KMS-11 (cell line): ENCODE results near the gene PRKCE.

Experiments used
- H2AFZ ChIP-seq: fragments of 200-600 bp; sonication (generic); 2 replicates; pipeline ENCODE4 v1.6.1; 2016; ENCODE audit warnings: antibody characterized with exemption, mixed run types, low read depth
- H3K27ac ChIP-seq: fragments of 200-600 bp; sonication (generic); 2 replicates; pipeline ENCODE4 v1.6.1; 2016; ENCODE audit warnings: mild to moderate bottlenecking, mixed run types
- H3K27me3 ChIP-seq: fragments of 200-600 bp; sonication (generic); 2 replicates; pipeline ENCODE4 v1.6.1; 2017; ENCODE audit warnings: mild to moderate bottlenecking, low read depth, mixed run types, moderate library complexity; ENCODE audit not compliant: insufficient read depth
- H3K36me3 ChIP-seq: fragments of 200-600 bp; sonication (generic); 2 replicates; pipeline ENCODE4 v1.6.1; 2017; ENCODE audit warnings: mild to moderate bottlenecking, mixed run types; ENCODE audit not compliant: insufficient read depth
- H3K4me1 ChIP-seq: fragments of 200-600 bp; sonication (generic); 2 replicates; pipeline ENCODE4 v1.6.1; 2016; ENCODE audit warnings: mild to moderate bottlenecking, low read depth, mixed run types; ENCODE audit not compliant: poor library complexity, severe bottlenecking
- H3K4me2 ChIP-seq: fragments of 200-600 bp; sonication (generic); 2 replicates; pipeline ENCODE4 v1.7.0; 2016; ENCODE audit warnings: mild to moderate bottlenecking, mixed run types
- H3K4me3 ChIP-seq: fragments of 200-600 bp; sonication (generic); IDR thresholded peaks from 2 replicates; pipeline ENCODE4 v1.6.1; 2017; ENCODE audit warnings: low read depth, low read length, mixed read lengths; ENCODE audit not compliant: insufficient read depth
- H3K79me2 ChIP-seq: fragments of 200-600 bp; sonication (generic); 2 replicates; pipeline ENCODE4 v1.6.1; 2016; ENCODE audit warnings: low read depth, mixed run types; ENCODE audit not compliant: insufficient read depth
- H3K9ac ChIP-seq: fragments of 200-600 bp; sonication (generic); 2 replicates; pipeline ENCODE4 v1.6.1; 2016; ENCODE audit warnings: mild to moderate bottlenecking, mixed run types
- H4K20me1 ChIP-seq: fragments of 200-600 bp; sonication (generic); 2 replicates; pipeline ENCODE4 v1.6.1; 2016; ENCODE audit warnings: mild to moderate bottlenecking, mixed run types; ENCODE audit not compliant: insufficient read depth
- TF ChIP-seq, protein P1 (sequence below): fragments of 200-600 bp; sonication (generic); conservative IDR thresholded peaks from 2 replicates; pipeline ENCODE4 v1.6.1; 2017; ENCODE audit warnings: low read depth, mild to moderate bottlenecking, antibody characterized with exemption, low read length, moderate library complexity, mixed read lengths

Gene PRKCE

DNA sequence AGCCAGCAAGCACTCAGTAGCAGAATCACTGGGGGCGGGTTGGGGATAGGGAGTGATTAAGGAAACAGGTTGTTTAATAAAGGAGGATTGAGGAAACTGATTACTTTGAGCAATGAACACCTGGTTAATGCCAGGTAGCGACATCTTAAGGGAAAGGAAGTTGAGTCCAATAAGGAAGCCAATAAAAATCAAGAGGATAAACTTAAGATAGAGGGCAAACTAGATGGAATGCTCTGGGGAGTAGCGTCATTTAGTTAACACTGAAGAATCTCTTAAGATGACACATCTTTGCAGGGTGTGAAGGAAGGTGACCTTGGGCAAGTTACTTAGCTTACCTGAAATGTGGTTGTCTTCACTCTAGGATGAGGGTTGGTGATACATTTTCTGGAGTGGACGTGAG, 242.7 kb downstream of the PRKCE start:
- Histone ChIP-seq H4K20me1 (no peaks in the 10 kb centered on the region), H3K4me2 (no peak overlapping the region), H3K27ac (no peak overlapping the region), H3K36me3 (no peaks in the 10 kb centered on the region), H2AFZ (no peak overlapping the region), H3K79me2 (no peaks in the 10 kb centered on the region), H3K4me3 (no peak overlapping the region), H3K9ac (no peak overlapping the region), H3K4me1 (no peaks in the 10 kb centered on the region), H3K27me3 (no peaks in the 10 kb centered on the region)
- TF ChIP-seq, protein P1, sequence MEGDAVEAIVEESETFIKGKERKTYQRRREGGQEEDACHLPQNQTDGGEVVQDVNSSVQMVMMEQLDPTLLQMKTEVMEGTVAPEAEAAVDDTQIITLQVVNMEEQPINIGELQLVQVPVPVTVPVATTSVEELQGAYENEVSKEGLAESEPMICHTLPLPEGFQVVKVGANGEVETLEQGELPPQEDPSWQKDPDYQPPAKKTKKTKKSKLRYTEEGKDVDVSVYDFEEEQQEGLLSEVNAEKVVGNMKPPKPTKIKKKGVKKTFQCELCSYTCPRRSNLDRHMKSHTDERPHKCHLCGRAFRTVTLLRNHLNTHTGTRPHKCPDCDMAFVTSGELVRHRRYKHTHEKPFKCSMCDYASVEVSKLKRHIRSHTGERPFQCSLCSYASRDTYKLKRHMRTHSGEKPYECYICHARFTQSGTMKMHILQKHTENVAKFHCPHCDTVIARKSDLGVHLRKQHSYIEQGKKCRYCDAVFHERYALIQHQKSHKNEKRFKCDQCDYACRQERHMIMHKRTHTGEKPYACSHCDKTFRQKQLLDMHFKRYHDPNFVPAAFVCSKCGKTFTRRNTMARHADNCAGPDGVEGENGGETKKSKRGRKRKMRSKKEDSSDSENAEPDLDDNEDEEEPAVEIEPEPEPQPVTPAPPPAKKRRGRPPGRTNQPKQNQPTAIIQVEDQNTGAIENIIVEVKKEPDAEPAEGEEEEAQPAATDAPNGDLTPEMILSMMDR: no peak

- TF ChIP-seq, protein P1: no peak
- Histone ChIP-seq H3K9ac (no peak overlapping the region), H2AFZ (no peak overlapping the region), H3K4me1 (no peaks in the 10 kb centered on the region), H3K4me2 (no peak overlapping the region), H3K79me2 (no peaks in the 10 kb centered on the region), H3K27ac (no peak overlapping the region), H3K36me3 (no peaks in the 10 kb centered on the region), H3K27me3 (no peaks in the 10 kb centered on the region), H4K20me1 (no peaks in the 10 kb centered on the region), H3K4me3 (no peak overlapping the region)
Observed at GRCh38 chr2:45895241-45895861, 243.9 kb downstream of the PRKCE start.

DNA sequence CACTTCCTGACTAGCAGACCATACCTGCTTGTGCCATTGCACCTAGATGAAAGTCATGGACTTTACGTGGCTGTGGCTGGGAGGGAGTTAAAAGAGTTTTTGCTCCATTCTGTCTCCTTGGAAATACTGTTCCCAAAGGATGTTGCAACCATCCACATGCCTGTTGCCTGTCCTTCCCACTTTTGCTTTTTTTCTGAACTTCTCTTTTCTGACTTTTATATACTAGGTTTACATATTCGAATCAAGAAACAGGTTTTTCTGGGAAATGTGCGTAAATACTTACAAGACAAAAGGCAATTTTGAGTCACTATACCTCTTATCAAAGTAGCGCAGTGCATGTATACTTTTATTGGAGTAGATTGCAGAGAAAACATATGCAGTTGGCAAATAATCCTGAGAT, 244.8 kb downstream of the PRKCE start:
- H3K4me2 ChIP-seq: no peak overlapping the region
- H2AFZ ChIP-seq: no peak overlapping the region
- no peak overlapping the region for H3K9ac ChIP-seq
- H3K4me3 ChIP-seq: no peak overlapping the region
- no peaks in the 10 kb centered on the region for H3K36me3 ChIP-seq
- no peaks in the 10 kb centered on the region for H3K79me2 ChIP-seq
- H4K20me1 ChIP-seq: no peaks in the 10 kb centered on the region
- TF ChIP-seq, protein P1: no peak
- no peaks in the 10 kb centered on the region for H3K27me3 ChIP-seq
- H3K4me1 ChIP-seq: no peaks in the 10 kb centered on the region
- no peak overlapping the region for H3K27ac ChIP-seq

DNA sequence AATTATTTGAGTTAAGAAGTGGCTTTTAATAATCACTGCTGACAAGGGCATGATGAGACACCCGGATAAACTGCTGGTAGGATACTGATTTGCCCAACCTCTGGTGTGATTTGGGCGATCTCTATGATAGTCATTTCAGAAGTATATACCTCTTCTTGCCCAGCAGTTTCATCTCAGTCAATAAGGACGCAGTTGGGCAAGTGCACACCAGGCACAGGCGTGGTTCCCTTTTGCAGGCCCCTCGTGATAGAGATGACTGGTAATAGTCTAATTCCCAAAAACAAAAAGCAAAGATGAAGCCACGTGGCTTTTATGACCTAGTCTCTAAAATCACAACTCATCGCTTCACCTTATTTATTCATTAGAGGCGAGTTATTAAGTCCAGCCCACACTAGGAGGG, 246.4 kb downstream of the PRKCE start:
- Histone ChIP-seq H3K27me3 (no peaks in the 10 kb centered on the region), H3K9ac (no peak overlapping the region), H3K4me2 (no peak overlapping the region), H3K27ac (no peak overlapping the region), H2AFZ (no peak overlapping the region), H3K36me3 (no peaks in the 10 kb centered on the region), H3K4me1 (no peaks in the 10 kb centered on the region), H3K4me3 (no peak overlapping the region), H3K79me2 (no peaks in the 10 kb centered on the region), H4K20me1 (no peaks in the 10 kb centered on the region)
- TF ChIP-seq, protein P1: no peak
